HepG2 (cell line): ENCODE measurements around the gene ASH1L. TPM values are rescaled to one million over a fixed set of nuclear protein-coding genes. Genes with fewer than 3 reads are reported as not detected.

ENCODE experiments used
- EHMT2 ChIP-seq: fragments of 200-600 bp; sonication (generic); IDR thresholded peaks from 2 replicates; pipeline ENCODE4 v1.7.0; 2017; ENCODE audit warnings: antibody characterized with exemption, low read depth, low read length, borderline replicate concordance
- ELF4 ChIP-seq: sonication (generic); formaldehyde crosslinking; IDR thresholded peaks from 2 replicates; pipeline ENCODE4 v1.5.0; 2020; ENCODE audit warnings: missing genetic modification reagents, mild to moderate bottlenecking, moderate library complexity, borderline replicate concordance
- EZH2 ChIP-seq: conservative IDR thresholded peaks from 2 replicates; pipeline ENCODE4 v1.6.1; 2012; ENCODE audit warnings: mild to moderate bottlenecking, low read depth, low read length, moderate library complexity
- GATA4 ChIP-seq: sonication (generic); IDR thresholded peaks from 2 replicates; pipeline ENCODE4 v1.6.1; 2016; ENCODE audit warnings: antibody characterized with exemption, low read depth, borderline replicate concordance
- HIVEP1 ChIP-seq: sonication (generic); formaldehyde crosslinking; IDR thresholded peaks from 2 replicates; pipeline ENCODE4 v1.4.0; 2020; ENCODE audit warnings: mild to moderate bottlenecking, missing genetic modification reagents
- IKZF4 ChIP-seq: sonication (generic); formaldehyde crosslinking; IDR thresholded peaks from 2 replicates; pipeline ENCODE4 v1.5.1; 2020; ENCODE audit warnings: borderline replicate concordance, mild to moderate bottlenecking, low read depth, missing genetic modification reagents; ENCODE audit errors: not compliant biosample characterization
- IRX3 ChIP-seq: sonication (generic); formaldehyde crosslinking; IDR thresholded peaks from 2 replicates; pipeline ENCODE4 v1.8.1; 2023; ENCODE audit warnings: mild to moderate bottlenecking, low read depth, missing genetic modification reagents, borderline replicate concordance
- MEF2D ChIP-seq: sonication (generic); formaldehyde crosslinking; IDR thresholded peaks from 2 replicates; pipeline ENCODE4 v1.5.1; 2020; ENCODE audit warnings: mild to moderate bottlenecking, missing genetic modification reagents
- NFIC ChIP-seq: IDR thresholded peaks from 2 replicates; pipeline ENCODE4 v1.6.1; 2012; ENCODE audit warnings: mild to moderate bottlenecking, low read length, inconsistent platforms
- RFXAP ChIP-seq: sonication (generic); formaldehyde crosslinking; IDR thresholded peaks from 2 replicates; pipeline ENCODE4 v1.4.0; 2020; ENCODE audit warnings: missing genetic modification reagents, borderline replicate concordance
- SPEN ChIP-seq: sonication (generic); formaldehyde crosslinking; IDR thresholded peaks from 2 replicates; pipeline ENCODE4 v1.5.1; 2020; ENCODE audit warnings: low read depth, mild to moderate bottlenecking, missing genetic modification reagents
- TOPORS ChIP-seq: sonication (generic); formaldehyde crosslinking; IDR thresholded peaks from 2 replicates; pipeline ENCODE4 v1.8.0; 2023; ENCODE audit warnings: mild to moderate bottlenecking, missing genetic modification reagents
- UBTF ChIP-seq: sonication (generic); formaldehyde crosslinking; IDR thresholded peaks from 2 replicates; pipeline ENCODE4 v1.4.0; 2020; ENCODE audit warnings: mild to moderate bottlenecking, missing genetic modification reagents
- WIZ ChIP-seq: sonication (generic); formaldehyde crosslinking; IDR thresholded peaks from 2 replicates; pipeline ENCODE4 v1.5.1; 2020; ENCODE audit warnings: mild to moderate bottlenecking, missing genetic modification reagents
- ZFAT ChIP-seq: sonication (generic); formaldehyde crosslinking; conservative IDR thresholded peaks from 2 replicates; pipeline ENCODE4 v1.8.1; 2023; ENCODE audit warnings: missing genetic modification reagents, inconsistent platforms
- ZFP1 ChIP-seq: IDR thresholded peaks from 2 replicates; pipeline ENCODE4 v1.6.1; 2016
- ZFP36 ChIP-seq: fragments of 150-350 bp; IDR thresholded peaks from 2 replicates; pipeline ENCODE4 v1.6.1; 2018; ENCODE audit warnings: borderline replicate concordance, low read length, low read depth; ENCODE audit not compliant: partially characterized antibody
- ZFP36L1 ChIP-seq: sonication (generic); formaldehyde crosslinking; IDR thresholded peaks from 2 replicates; pipeline ENCODE4 v1.8.0; 2022; ENCODE audit warnings: mild to moderate bottlenecking, missing genetic modification reagents, moderate library complexity
- ZNF275 ChIP-seq: sonication (generic); formaldehyde crosslinking; IDR thresholded peaks from 2 replicates; pipeline ENCODE4 v1.8.0; 2022; ENCODE audit warnings: missing genetic modification reagents, mild to moderate bottlenecking, inconsistent platforms, borderline replicate concordance
- ZNF546 ChIP-seq: sonication (generic); formaldehyde crosslinking; conservative IDR thresholded peaks from 2 replicates; pipeline ENCODE4 v1.8.1; 2023; ENCODE audit warnings: mild to moderate bottlenecking, missing genetic modification reagents
- ZNF772 ChIP-seq: sonication (generic); formaldehyde crosslinking; IDR thresholded peaks from 2 replicates; pipeline ENCODE4 v1.5.0; 2020; ENCODE audit warnings: mild to moderate bottlenecking, missing genetic modification reagents
- ZNF850 ChIP-seq: sonication (generic); formaldehyde crosslinking; conservative IDR thresholded peaks from 2 replicates; pipeline ENCODE4 v1.9.0; 2021; ENCODE audit warnings: mild to moderate bottlenecking, missing genetic modification reagents
- polyA plus RNA-seq, 8 experiments: library from polyadenylated mRNA; depleted of rRNA in 3 of 8; stranded (reverse) in 7 of 8; unstranded in 1 of 8; fragments of >200 nt; fragmentation: Illumina TruSeq in 4 of 8; extraction: Trizol in 4 of 8; gene quantifications; 2 replicates each; pipeline versions ENCODE4 v1.2.1 to v1.2.3, GENCODE V29; 2011 to 2016; ENCODE audit warnings: low read depth in 4 of 8, missing spikeins in 1 of 8, mixed read lengths in 1 of 8; ENCODE audit not compliant: insufficient read depth in 1 of 8
- total RNA-seq, 5 experiments: library from RNA; depleted of rRNA; stranded (reverse); fragments of >200 nt; fragmentation: Illumina TruSeq; extraction: Trizol; gene quantifications; 2 replicates each; pipeline ENCODE4 v1.2.3, GENCODE V29; 2016; ENCODE audit warnings: low read depth in 1 of 5
- TF ChIP-seq, protein P1 (sequence below): sonication (generic); formaldehyde crosslinking; IDR thresholded peaks from 2 replicates; pipeline ENCODE4 v1.4.0; 2020; ENCODE audit warnings: missing genetic modification reagents, low read depth, mild to moderate bottlenecking, borderline replicate concordance
- TF ChIP-seq, protein P2 (sequence below): sonication (generic); formaldehyde crosslinking; IDR thresholded peaks from 2 replicates; pipeline ENCODE4 v1.4.0; 2020; ENCODE audit warnings: missing genetic modification reagents, borderline replicate concordance

The ASH1L gene
- total and polyA plus RNA-seq, 2 of the 13 experiments (the other 11 are each of a cell fraction or from before 2014, with no cell fraction given) = 10.2 to 15.3 TPM

GRCh38 chr1:155286544-155286943 is 276.1 kb downstream of the ASH1L start (continued):
- no peak for TF ChIP-seq TOPORS
- TF ChIP-seq IRX3 (CRISPR knock-in tag) = no peak
- TF ChIP-seq ZFP36L1 (CRISPR knock-in tag) = no peak
- TF ChIP-seq WIZ (CRISPR knock-in tag) = no peak
- no peak for TF ChIP-seq IKZF4 (CRISPR knock-in tag)
- no peak for TF ChIP-seq ELF4
- TF ChIP-seq, protein P1, sequence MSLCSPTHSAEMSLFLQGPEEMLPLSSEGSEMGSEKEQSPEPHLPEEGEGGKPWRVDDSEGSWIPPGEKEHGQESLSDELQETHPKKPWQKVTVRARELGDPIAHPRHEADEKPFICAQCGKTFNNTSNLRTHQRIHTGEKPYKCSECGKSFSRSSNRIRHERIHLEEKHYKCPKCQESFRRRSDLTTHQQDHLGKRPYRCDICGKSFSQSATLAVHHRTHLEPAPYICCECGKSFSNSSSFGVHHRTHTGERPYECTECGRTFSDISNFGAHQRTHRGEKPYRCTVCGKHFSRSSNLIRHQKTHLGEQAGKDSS (CRISPR knock-in tag) = no peak
- TF ChIP-seq SPEN (CRISPR knock-in tag) = no peak
- TF ChIP-seq ZFP36 = no peak
- TF ChIP-seq ZNF772 (CRISPR knock-in tag) = 0 out of 2 replicates have a peak, but pooled peaks have one; percentile 21
- TF ChIP-seq, protein P2, sequence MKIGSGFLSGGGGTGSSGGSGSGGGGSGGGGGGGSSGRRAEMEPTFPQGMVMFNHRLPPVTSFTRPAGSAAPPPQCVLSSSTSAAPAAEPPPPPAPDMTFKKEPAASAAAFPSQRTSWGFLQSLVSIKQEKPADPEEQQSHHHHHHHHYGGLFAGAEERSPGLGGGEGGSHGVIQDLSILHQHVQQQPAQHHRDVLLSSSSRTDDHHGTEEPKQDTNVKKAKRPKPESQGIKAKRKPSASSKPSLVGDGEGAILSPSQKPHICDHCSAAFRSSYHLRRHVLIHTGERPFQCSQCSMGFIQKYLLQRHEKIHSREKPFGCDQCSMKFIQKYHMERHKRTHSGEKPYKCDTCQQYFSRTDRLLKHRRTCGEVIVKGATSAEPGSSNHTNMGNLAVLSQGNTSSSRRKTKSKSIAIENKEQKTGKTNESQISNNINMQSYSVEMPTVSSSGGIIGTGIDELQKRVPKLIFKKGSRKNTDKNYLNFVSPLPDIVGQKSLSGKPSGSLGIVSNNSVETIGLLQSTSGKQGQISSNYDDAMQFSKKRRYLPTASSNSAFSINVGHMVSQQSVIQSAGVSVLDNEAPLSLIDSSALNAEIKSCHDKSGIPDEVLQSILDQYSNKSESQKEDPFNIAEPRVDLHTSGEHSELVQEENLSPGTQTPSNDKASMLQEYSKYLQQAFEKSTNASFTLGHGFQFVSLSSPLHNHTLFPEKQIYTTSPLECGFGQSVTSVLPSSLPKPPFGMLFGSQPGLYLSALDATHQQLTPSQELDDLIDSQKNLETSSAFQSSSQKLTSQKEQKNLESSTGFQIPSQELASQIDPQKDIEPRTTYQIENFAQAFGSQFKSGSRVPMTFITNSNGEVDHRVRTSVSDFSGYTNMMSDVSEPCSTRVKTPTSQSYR (CRISPR knock-in tag) = no peak
- TF ChIP-seq ZFP1 (CRISPR knock-in tag) = no peak
- TF ChIP-seq NFIC = no peak
- no peak for TF ChIP-seq EHMT2
- TF ChIP-seq ZFAT = no peak
- TF ChIP-seq GATA4 = no peak
- TF ChIP-seq ZNF546 (CRISPR knock-in tag) = 0 out of 2 replicates have a peak, but pooled peaks have one; percentile 2
- no peak for TF ChIP-seq ZNF275 (CRISPR knock-in tag)
- no peak for TF ChIP-seq HIVEP1 (CRISPR knock-in tag)
- no peak for TF ChIP-seq UBTF (CRISPR knock-in tag)
- TF ChIP-seq MEF2D (CRISPR knock-in tag) = 0 out of 2 replicates have a peak, but pooled peaks have one; percentile 39
- no peak for TF ChIP-seq EZH2
- no peak for TF ChIP-seq ZNF850 (CRISPR knock-in tag)
- TF ChIP-seq RFXAP (CRISPR knock-in tag) = no peak
